Measurements from ENCODE around the gene CCDC195. TPM values are rescaled to one million over a fixed set of nuclear protein-coding genes. Genes with fewer than 3 reads are reported as not detected.

CCDC195 gene
- polyA plus RNA-seq (ENCODE audit: insufficient read length in 3 of 3), result not detected
- long read RNA-seq, donor 1, result 0 reads
- long read RNA-seq, donor 2, result 0 reads
- long read RNA-seq, donor 3, result 0 reads
- long read RNA-seq, donor 4, result 0 reads
- long read RNA-seq, donor 5, result 0 reads
- long read RNA-seq, donor 6, result 0 reads
- long read RNA-seq, donor 7, result 0 reads
- long read RNA-seq, donor 8, result 0 reads
- long read RNA-seq, donor 9, result 0 reads
- long read RNA-seq, donor 10, result 0 reads
- long read RNA-seq, donor 11, result 0 reads
- long read RNA-seq, donor 12, result 0 reads
- long read RNA-seq, donor 13, result 0 reads
- long read RNA-seq, donor 14, result 0 reads
- long read RNA-seq, donor 15, result 0 reads
- long read RNA-seq, donor 16, result 0 reads

GRCh38 chr2:224716201-224716600 is at the start of gene CCDC195:
CCDC195 (minus strand) TSS chr2:224716365; CDS start chr2:224716365, 0 bp downstream.
- no peak for DNase-seq

- no peak for DNase-seq
Measured at GRCh38 chr2:224764565-224765236, 48.5 kb upstream of the CCDC195 start.

- no peak for DNase-seq
Measured at GRCh38 chr2:224757934-224758548, 41.9 kb upstream of the CCDC195 start.

- no peak for DNase-seq
Measured at GRCh38 chr2:224753743-224754540, 37.8 kb upstream of the CCDC195 start.

- DNase-seq, result no peak
Measured at GRCh38 chr2:224751996-224752698, 36.0 kb upstream of the CCDC195 start.

GRCh38 chr2:224749136-224749535 is 33.0 kb upstream of the CCDC195 start:
- DNase-seq, result no peak

GRCh38 chr2:224747765-224748164 is 31.6 kb upstream of the CCDC195 start:
- no peak for DNase-seq

- DNase-seq, result no peak
Measured at GRCh38 chr2:224736227-224736626, 20.1 kb upstream of the CCDC195 start.

GRCh38 chr2:224734949-224735348 is 18.8 kb upstream of the CCDC195 start:
- DNase-seq, result no peak

GRCh38 chr2:224731665-224732064 is 15.5 kb upstream of the CCDC195 start:
- DNase-seq, result no peak

- DNase-seq, result no peak
Measured at GRCh38 chr2:224729435-224729834, 13.3 kb upstream of the CCDC195 start.

GRCh38 chr2:224724331-224724730 is 8.2 kb upstream of the CCDC195 start:
- no peak for DNase-seq

GRCh38 chr2:224723586-224724217 is 7.5 kb upstream of the CCDC195 start:
- DNase-seq, result no peak

GRCh38 chr2:224722770-224723169 is 6.6 kb upstream of the CCDC195 start:
- DNase-seq, result no peak

- DNase-seq, result no peak
Measured at GRCh38 chr2:224722250-224722649, 6.1 kb upstream of the CCDC195 start.

GRCh38 chr2:224716921-224717320 is 756 bp upstream of the CCDC195 start:
- DNase-seq, result no peak

- peak; percentile 4 for DNase-seq
Measured at GRCh38 chr2:224711859-224712665, 4.1 kb downstream of the CCDC195 start.

- DNase-seq, result no peak
Measured at GRCh38 chr2:224711381-224711780, 4.8 kb downstream of the CCDC195 start.

GRCh38 chr2:224709301-224709700 is 6.9 kb downstream of the CCDC195 start:
- no peak for DNase-seq

GRCh38 chr2:224694502-224694901 is 21.7 kb downstream of the CCDC195 start:
- no peak for DNase-seq
